ENCODE results near the gene NKAIN2.

The NKAIN2 gene

DNA sequence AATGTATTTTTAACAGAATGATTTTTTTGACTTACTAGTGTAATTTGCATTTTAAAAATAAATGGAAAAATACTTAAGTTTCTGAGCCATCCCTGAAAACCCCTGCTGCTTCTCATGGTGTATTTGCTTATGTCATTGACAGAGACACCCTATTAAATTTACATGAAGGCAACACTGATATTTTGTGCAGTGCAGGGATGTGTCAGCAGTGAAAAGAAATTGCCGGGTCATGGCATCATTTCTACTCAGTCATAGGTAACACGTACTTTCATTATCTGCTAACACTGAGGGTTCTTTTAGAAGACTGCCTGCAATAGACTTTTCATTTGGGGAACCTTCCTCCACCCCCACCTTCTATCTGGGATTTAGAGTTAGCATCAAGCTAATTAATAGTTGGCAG lies 1021.9 kb downstream of the NKAIN2 start:
- H3K4me3 ChIP-seq (ENCODE audit: low read depth, low read length), result no peak overlapping the region
- no peaks in the 10 kb centered on the region for H3K4me1 ChIP-seq
- peaks cover 3% of the 10 kb centered on the region; the same call in 1 of the 2 replicates for H3K27me3 ChIP-seq
- no peak for DNase-seq
- H3K36me3 ChIP-seq, result no peaks in the 10 kb centered on the region
- no peaks in the 10 kb centered on the region for H3K9me3 ChIP-seq
- TF ChIP-seq, protein P1, sequence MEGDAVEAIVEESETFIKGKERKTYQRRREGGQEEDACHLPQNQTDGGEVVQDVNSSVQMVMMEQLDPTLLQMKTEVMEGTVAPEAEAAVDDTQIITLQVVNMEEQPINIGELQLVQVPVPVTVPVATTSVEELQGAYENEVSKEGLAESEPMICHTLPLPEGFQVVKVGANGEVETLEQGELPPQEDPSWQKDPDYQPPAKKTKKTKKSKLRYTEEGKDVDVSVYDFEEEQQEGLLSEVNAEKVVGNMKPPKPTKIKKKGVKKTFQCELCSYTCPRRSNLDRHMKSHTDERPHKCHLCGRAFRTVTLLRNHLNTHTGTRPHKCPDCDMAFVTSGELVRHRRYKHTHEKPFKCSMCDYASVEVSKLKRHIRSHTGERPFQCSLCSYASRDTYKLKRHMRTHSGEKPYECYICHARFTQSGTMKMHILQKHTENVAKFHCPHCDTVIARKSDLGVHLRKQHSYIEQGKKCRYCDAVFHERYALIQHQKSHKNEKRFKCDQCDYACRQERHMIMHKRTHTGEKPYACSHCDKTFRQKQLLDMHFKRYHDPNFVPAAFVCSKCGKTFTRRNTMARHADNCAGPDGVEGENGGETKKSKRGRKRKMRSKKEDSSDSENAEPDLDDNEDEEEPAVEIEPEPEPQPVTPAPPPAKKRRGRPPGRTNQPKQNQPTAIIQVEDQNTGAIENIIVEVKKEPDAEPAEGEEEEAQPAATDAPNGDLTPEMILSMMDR (IDR thresholded peaks at IDR 0.05; ENCODE audit: low read depth, low read length), result no peak

DNA sequence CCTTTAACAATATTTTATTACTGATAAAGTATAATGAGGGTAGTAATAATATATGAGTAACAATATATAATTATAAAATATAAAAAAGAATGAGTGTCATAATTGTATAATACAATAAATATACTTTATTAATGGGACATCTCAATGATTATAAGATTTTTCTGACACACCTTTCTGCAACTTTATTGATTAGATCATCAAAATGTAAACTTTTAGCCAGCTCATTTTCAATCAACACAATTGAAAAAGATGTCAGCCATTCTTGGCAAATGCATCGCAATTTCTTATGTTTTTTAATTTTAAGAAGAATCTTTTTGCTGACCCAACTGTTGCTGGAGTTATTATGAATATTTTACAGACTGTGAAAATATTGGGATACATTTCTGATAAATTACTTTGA lies 1026.2 kb downstream of the NKAIN2 start:
- H3K4me3 ChIP-seq (ENCODE audit: low read depth, low read length), result no peak overlapping the region

DNA sequence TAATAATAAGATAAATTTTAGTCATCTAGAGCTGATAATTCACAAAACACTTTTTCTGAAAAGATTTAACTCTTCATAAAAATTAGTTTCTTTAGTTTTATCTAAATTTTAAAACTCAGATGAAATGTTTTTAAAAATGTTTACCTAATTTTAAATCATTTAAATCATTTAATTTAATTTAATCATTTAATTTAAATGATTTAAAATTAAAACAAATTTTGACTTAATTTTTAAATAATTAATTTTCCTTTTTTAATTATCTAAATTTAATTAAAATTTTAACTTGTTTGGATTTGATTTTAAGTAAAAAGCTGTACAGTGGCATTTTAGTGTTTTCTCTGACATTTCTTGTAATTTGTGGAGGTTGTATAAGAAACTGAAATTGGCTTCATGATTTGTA lies 1026.8 kb downstream of the NKAIN2 start:
- H3K27me3 ChIP-seq, result 0 out of 2 replicates have a peak, but pooled peaks cover 3% of the 10 kb centered on the region
- no peaks in the 10 kb centered on the region for H3K36me3 ChIP-seq
- H3K9me3 ChIP-seq, result no peaks in the 10 kb centered on the region
- H3K4me1 ChIP-seq, result no peaks in the 10 kb centered on the region
- H3K4me3 ChIP-seq (ENCODE audit: low read depth, low read length), result no peak overlapping the region
- DNase-seq, result no peak
- TF ChIP-seq, protein P1 (IDR thresholded peaks at IDR 0.05; ENCODE audit: low read depth, low read length), result no peak

More for the DNA sequence above, 1026.2 kb downstream of the NKAIN2 start:
- TF ChIP-seq, protein P1 (IDR thresholded peaks at IDR 0.05; ENCODE audit: low read depth, low read length), result no peak
- Histone ChIP-seq H3K27me3 (0 out of 2 replicates have a peak, but pooled peaks cover 3% of the 10 kb centered on the region), H3K36me3 (no peaks in the 10 kb centered on the region), H3K9me3 (no peaks in the 10 kb centered on the region), H3K4me1 (no peaks in the 10 kb centered on the region)
- DNase-seq, result no peak

DNA sequence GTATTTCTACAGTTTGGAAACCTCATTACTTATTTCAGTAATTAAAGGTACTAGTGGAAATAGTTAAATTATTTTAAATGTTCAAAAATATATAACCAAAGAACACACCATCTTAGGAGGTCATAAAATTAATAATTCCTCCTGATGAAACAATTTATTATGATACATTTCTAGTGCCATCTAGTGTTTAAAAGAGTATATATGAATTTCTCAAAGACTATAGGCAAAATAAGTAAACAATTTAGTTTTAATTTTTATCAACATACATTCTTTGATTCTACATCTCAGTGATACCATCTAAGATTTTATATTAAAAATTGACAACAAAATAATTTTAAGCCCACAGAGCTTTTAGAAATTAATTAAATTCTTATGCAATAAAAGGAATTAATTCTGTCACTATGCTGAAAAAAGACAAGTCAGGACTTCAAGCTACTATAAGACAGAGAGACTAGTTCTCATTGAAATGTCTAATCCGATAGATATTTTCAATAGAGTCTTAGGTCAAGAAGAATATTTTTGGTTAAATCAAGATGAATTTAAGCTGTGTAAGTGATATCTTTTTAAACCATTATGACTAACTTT lies 1050.8 kb downstream of the NKAIN2 start:
- no peaks in the 10 kb centered on the region for H3K27me3 ChIP-seq
- no peak overlapping the region for H3K4me3 ChIP-seq (ENCODE audit: low read depth, low read length)
- H3K36me3 ChIP-seq, result no peaks in the 10 kb centered on the region
- TF ChIP-seq, protein P1 (IDR thresholded peaks at IDR 0.05; ENCODE audit: low read depth, low read length), result no peak
- DNase-seq, result no peak
- no peaks in the 10 kb centered on the region for H3K9me3 ChIP-seq
- no peaks in the 10 kb centered on the region for H3K4me1 ChIP-seq

DNA sequence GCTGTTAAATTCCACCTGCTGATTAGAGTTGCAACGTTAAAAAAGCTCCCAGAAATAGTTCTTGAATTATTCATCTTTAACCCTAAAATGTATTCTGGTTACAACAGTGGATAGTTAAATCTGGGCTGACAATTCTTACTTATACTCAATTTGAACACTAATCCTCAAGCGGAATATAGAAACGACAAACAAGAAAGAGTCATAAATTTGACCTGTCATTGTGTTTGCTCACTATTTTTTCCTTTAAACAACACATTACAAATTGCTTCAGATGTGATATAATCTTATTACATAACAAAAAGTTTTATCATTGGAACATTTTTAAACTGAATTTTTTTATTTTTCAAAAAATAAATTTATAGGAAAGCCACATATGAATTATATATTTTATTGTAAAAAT lies 1054.1 kb downstream of the NKAIN2 start:
- TF ChIP-seq, protein P1 (IDR thresholded peaks at IDR 0.05; ENCODE audit: low read depth, low read length), result no peak

DNA sequence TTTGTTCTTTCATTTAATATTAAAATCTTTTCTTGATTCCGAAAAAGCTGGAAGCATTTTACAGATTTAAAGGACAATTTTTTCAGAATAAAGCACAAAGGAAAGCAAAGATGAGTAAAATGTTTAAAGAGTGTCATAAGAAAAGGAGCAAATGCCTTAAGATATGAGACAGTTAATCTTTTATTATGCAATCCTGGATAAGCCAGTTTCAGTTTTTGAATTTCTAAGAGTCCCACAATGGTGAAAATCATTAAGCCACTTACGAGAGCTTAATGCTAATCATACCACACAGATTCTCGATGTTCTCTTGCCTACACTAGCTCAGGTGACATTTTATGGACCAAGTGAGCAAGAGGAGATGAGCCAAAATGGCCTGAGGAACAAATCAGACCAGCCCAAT lies 1054.9 kb downstream of the NKAIN2 start:
- TF ChIP-seq, protein P1 (IDR thresholded peaks at IDR 0.05; ENCODE audit: low read depth, low read length), result no peak
- no peaks in the 10 kb centered on the region for H3K4me1 ChIP-seq
- no peaks in the 10 kb centered on the region for H3K9me3 ChIP-seq
- no peak overlapping the region for H3K4me3 ChIP-seq (ENCODE audit: low read depth, low read length)
- H3K36me3 ChIP-seq, result no peaks in the 10 kb centered on the region
- DNase-seq, result no peak
- no peaks in the 10 kb centered on the region for H3K27me3 ChIP-seq

More for the DNA sequence above, 1054.1 kb downstream of the NKAIN2 start:
- Histone ChIP-seq H3K27me3 (no peaks in the 10 kb centered on the region), H3K4me3 (ENCODE audit: low read depth, low read length) (no peak overlapping the region), H3K36me3 (no peaks in the 10 kb centered on the region), H3K4me1 (no peaks in the 10 kb centered on the region), H3K9me3 (no peaks in the 10 kb centered on the region)
- no peak for DNase-seq
